Keratinocyte (primary cell): ENCODE results near the gene ABAT. TPM values are rescaled to one million over a fixed set of nuclear protein-coding genes. Genes with fewer than 3 reads are reported as not detected.

Experiments
- DNase-seq: peaks from one replicate; pipeline ENCODE4 v3.0.0-alpha.2; 2011; ENCODE audit warnings: low read depth, missing footprints, low spot score
- FAIRE-seq: peaks from 2 replicates; lab custom pipeline; 2011; peaks lifted over from hg19 to GRCh38; lab: Jason Lieb, UNC
- H2AFZ ChIP-seq: 2 replicates; pipeline ENCODE4 v1.6.0; 2012; ENCODE audit warnings: low read length, control low read depth, inconsistent platforms; ENCODE audit not compliant: control insufficient read depth
- H3K27ac ChIP-seq: 2 replicates; pipeline ENCODE4 v1.5.1; 2011; ENCODE audit warnings: low read length; ENCODE audit not compliant: control insufficient read depth, insufficient read depth
- H3K27me3 ChIP-seq: 3 replicates; pipeline ENCODE4 v1.6.0; 2011; ENCODE audit warnings: low read length; ENCODE audit not compliant: control insufficient read depth, insufficient read depth; ENCODE audit errors: extremely low read depth
- H3K36me3 ChIP-seq, 2 experiments: 2 replicates in 1 of 2; 3 replicates in 1 of 2; pipeline ENCODE4 v1.5.1; 2011; ENCODE audit warnings: low read length in 2 of 2, mild to moderate bottlenecking in 1 of 2; ENCODE audit not compliant: control insufficient read depth in 2 of 2, insufficient read depth in 2 of 2; ENCODE audit errors: extremely low read depth in 1 of 2
- H3K4me1 ChIP-seq: 3 replicates; pipeline ENCODE4 v1.5.1; 2011; ENCODE audit warnings: low read length; ENCODE audit not compliant: control insufficient read depth, insufficient read depth; ENCODE audit errors: extremely low read depth
- H3K4me2 ChIP-seq: 3 replicates; pipeline ENCODE4 v1.6.0; 2011; ENCODE audit warnings: low read depth, low read length; ENCODE audit not compliant: control insufficient read depth, insufficient read depth; ENCODE audit errors: extremely low read depth
- H3K4me3 ChIP-seq, 3 experiments: fragments of 200-600 bp in 1 of 3; sonication (generic) in 1 of 3; 2 replicates in 2 of 3; 3 replicates in 1 of 3; pipeline ENCODE4 v1.5.1; 2011 to 2016; ENCODE audit warnings: low read length in 3 of 3, mild to moderate bottlenecking in 3 of 3, control low read depth in 2 of 3, inconsistent platforms in 1 of 3, low read depth in 1 of 3, mixed read lengths in 1 of 3, mixed run types in 1 of 3, moderate library complexity in 1 of 3; ENCODE audit not compliant: control insufficient read depth in 2 of 3, insufficient read depth in 2 of 3; ENCODE audit errors: extremely low read depth in 1 of 3
- H3K79me2 ChIP-seq: 2 replicates; pipeline ENCODE4 v1.6.0; 2012; ENCODE audit warnings: low read length; ENCODE audit not compliant: control insufficient read depth, insufficient read depth
- H3K9ac ChIP-seq: 3 replicates; pipeline ENCODE4 v1.6.0; 2011; ENCODE audit warnings: low read length; ENCODE audit not compliant: control insufficient read depth, insufficient read depth; ENCODE audit errors: extremely low read depth
- H3K9me1 ChIP-seq: 3 replicates; pipeline ENCODE4 v1.6.0; 2011; ENCODE audit warnings: low read length; ENCODE audit not compliant: control insufficient read depth, insufficient read depth; ENCODE audit errors: extremely low read depth
- H3K9me3 ChIP-seq: 2 replicates; pipeline ENCODE4 v1.5.1; 2012; ENCODE audit warnings: low read depth, low read length; ENCODE audit not compliant: control insufficient read depth
- H4K20me1 ChIP-seq: 3 replicates; pipeline ENCODE4 v1.6.0; 2011; ENCODE audit warnings: low read length; ENCODE audit not compliant: control insufficient read depth, insufficient read depth; ENCODE audit errors: extremely low read depth
- CTCF ChIP-seq, 3 experiments: IDR thresholded peaks in 1 of 3; conservative IDR thresholded peaks in 1 of 3; optimal IDR thresholded peaks in 1 of 3; 2 replicates in 2 of 3; 3 replicates in 1 of 3; pipeline versions ENCODE3 to v1.5.1; 2011; ENCODE audit warnings: low read length in 3 of 3, mild to moderate bottlenecking in 3 of 3, moderate library complexity in 2 of 3, control low read depth in 1 of 3, inconsistent platforms in 1 of 3; ENCODE audit not compliant: insufficient read depth in 2 of 3; ENCODE audit errors: extremely low read depth in 1 of 3
- EZH2 ChIP-seq: IDR thresholded peaks from one replicate; pipeline ENCODE4 v1.6.1; 2012; ENCODE audit warnings: inconsistent platforms, mild to moderate bottlenecking, low read length, moderate library complexity
- dilution Hi-C: fragments of 300-500 bp; cut with MboI; formaldehyde crosslinking; loops from one replicate; pipeline ENCODE4 v1.7.0; 2020; ENCODE audit warnings: low sequenced_read_pairs; ENCODE audit not compliant: extremely low pct_ligation_motif_present
- polyA plus RNA-seq, 5 experiments: library from polyadenylated mRNA; depleted of rRNA in 3 of 5; stranded (reverse) in 3 of 5; stranded (forward) in 1 of 5; unstranded in 1 of 5; fragments of >200 nt; gene quantifications; 1 replicate in 1 of 5; 2 replicates in 3 of 5; 3 replicates in 1 of 5; pipeline versions ENCODE4 v1.2.1 to v1.2.3, GENCODE V29; 2011 to 2012; ENCODE audit warnings: missing spikeins in 2 of 5, low read depth in 1 of 5, low replicate concordance in 1 of 5

ABAT gene
- polyA plus RNA-seq, 1 donor (not counting 4 experiments of a cell fraction or from before 2014, with no cell fraction given), result 13.7 TPM

- DNase-seq, result no peak
- H3K27ac ChIP-seq, result no peak overlapping the region
- no peaks in the 10 kb centered on the region for H3K9me1 ChIP-seq
- H3K9me3 ChIP-seq, result no peaks in the 10 kb centered on the region
- no peak overlapping the region for H3K9ac ChIP-seq
- no peak overlapping the region for H3K4me2 ChIP-seq
- H2AFZ ChIP-seq, result no peak overlapping the region
- no peak overlapping the region for H3K4me3 ChIP-seq
- H3K36me3 ChIP-seq, result no peaks in the 10 kb centered on the region
- FAIRE-seq, result no peak
- dilution Hi-C loops, result no loop called here
- H3K79me2 ChIP-seq, result no peaks in the 10 kb centered on the region
- no peak for TF ChIP-seq EZH2
- H4K20me1 ChIP-seq, result no peaks in the 10 kb centered on the region
- no peaks in the 10 kb centered on the region for H3K27me3 ChIP-seq
- H3K4me1 ChIP-seq, result no peaks in the 10 kb centered on the region
Observed at GRCh38 chr16:8739989-8740704, 65.7 kb downstream of the ABAT start.

GRCh38 chr16:8740775-8741355, 66.4 kb downstream of the ABAT start:
- Histone ChIP-seq H3K4me3 (no peak overlapping the region), H3K9me1 (no peaks in the 10 kb centered on the region), H3K27me3 (no peaks in the 10 kb centered on the region), H3K9me3 (no peaks in the 10 kb centered on the region), H3K4me2 (no peak overlapping the region), H3K27ac (no peak overlapping the region), H3K4me1 (no peaks in the 10 kb centered on the region), H3K79me2 (no peaks in the 10 kb centered on the region), H3K9ac (no peak overlapping the region), H3K36me3 (no peaks in the 10 kb centered on the region), H4K20me1 (no peaks in the 10 kb centered on the region), H2AFZ (no peak overlapping the region)
- dilution Hi-C loops, result no loop called here
- no peak for FAIRE-seq
- TF ChIP-seq EZH2, result no peak
- no peak for TF ChIP-seq CTCF (optimal IDR thresholded peaks at IDR 0.05 in 1 of 3, IDR thresholded peaks at IDR 0.05 in 1 of 3, conservative IDR thresholded peaks at IDR 0.05 in 1 of 3; ENCODE audit: extremely low read depth in 1 of 3, insufficient read depth in 2 of 3, low read length in 3 of 3)
- no peak for DNase-seq
